GM18502 (cell line): ENCODE measurements around the gene GRK4.

Experiments
- ATAC-seq: cut with Tn5 transposase; IDR thresholded peaks from one replicate; pipeline ENCODE4 v1.9.1; 2021; ENCODE audit warnings: mild to moderate bottlenecking; ENCODE audit not compliant: unreplicated experiment, poor library complexity

Gene GRK4

DNA sequence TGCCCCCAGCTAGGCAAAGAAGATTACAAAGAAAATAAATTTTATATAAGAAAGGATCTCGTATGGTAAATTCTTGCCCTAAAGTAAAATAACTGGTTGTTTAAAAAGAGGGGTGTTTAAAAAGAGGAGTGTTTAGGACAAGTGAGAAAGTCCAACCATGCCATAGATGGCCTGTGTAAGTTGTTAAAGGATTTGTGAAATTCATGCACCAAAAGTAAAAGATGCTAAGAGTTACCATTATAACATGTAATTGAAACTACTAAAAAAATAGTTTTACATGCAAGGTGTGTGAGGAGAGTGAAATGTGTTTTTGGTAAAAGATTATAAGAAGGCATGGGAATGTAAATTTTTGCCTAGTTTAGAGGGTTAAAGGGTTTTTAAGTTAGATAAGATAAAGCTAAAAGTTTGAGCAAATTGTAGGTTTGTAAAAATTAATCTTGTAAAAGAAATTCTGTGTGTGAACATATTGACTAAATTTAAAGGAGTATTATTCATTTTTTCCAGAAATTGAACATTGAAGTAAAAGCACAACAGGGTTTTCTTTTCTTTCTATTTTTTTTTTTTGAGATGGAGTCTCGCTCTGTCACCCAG, 90.9 kb downstream of the GRK4 start:
- ATAC-seq, result no peak

DNA sequence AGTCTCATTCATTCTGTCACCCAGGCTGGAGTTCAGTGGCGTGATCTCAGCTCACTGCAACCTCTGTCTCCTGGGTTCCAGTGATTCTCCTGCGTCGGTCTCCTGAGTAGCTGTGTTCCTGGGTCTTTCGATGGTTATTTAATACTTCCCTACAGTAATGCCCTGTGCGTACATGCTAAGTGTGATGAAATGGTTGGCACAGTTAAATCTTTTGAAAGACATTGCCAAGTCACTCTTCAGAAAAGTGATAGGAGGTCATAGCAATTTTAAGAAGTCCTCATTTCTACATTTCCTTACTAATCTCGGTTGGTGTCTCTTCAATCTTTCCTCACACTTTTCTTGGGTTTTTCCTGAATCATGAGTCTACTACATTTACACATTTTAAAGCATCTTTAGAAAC, 96.6 kb downstream of the GRK4 start:
- ATAC-seq, result no peak

DNA sequence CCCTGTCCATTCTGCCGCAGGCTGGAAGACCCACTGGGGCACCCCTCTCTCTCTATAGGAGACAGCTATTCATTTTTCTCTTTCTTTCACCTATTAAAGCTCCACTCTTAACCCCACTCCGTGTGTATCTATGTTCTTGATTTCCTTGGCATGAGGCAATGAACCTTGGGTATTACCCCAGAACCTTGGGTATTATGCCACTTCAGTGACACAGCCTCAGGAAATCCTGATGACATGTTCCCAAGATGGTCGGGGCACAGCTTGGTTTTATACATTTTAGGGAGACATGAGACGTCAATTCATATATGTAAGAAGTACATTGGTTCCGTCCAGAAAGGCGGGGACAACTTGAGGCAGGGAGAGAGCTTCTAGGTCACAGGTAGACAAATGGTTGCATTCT, 97.6 kb downstream of the GRK4 start:
- ATAC-seq, result no peak

DNA sequence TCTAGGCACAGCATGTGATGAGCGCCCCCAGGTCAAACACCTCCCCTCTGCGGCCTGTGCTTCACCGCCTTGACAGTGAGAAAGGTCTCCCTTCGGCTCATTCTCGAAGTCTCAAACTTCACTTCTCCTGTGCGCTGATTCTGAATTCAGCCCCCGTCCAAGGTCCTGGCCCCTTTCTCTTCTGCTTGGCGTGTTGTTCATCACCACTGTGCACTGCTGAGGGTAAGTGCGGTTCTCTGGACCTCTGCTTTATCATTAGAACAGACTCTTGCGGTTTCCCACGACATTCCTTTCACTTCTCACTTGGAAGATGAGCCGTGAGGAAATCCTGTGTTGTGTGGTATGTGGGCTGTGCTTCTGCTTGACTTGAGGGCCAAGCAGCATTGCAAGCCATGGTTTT, 99.1 kb downstream of the GRK4 start:
- ATAC-seq, result no peak

DNA sequence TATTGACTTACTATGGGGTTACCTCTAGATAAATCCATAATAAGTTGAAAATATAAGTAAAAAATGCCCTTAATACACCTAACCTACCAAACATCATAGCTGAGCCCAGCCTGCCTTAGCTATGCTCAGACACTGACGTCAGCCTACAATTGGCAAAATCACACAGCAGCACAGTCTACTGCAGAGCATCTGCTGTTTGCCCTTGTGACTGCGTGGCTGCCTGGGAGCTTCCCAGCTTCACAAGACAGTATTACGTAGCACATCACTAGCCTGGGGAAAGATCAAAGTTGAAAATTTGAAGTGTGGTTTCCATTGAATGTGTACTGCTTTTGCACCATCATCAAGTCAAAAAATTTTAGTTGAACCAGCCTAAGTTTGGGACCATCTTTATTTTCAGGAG, 102.2 kb downstream of the GRK4 start:
- no peak for ATAC-seq

DNA sequence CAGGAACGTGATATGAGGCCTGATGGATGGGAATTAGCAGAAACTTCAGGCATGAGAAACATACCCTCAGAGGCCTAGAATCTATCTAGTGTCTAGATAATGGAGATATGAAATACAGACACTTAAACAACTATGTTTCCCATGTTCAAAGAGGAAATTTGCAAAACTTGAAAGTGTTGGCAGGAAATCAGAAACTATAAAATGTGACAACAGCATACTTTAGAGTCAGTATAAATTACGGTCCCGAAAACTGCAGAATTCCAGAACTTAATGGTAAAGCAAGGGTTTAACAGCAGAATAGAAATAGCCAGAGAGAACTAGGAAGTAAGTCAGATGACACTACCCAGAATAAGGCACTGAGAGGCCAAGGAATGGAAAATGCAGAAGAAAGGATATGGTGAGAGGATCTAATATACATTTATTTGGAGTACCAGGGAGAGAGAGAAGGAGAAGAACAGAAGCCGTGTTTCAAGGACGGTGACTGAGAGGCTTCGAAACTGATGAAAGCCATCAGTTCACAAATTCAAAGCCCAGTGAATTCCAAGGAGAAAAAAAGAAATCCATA, 103.5 kb downstream of the GRK4 start:
- no peak for ATAC-seq

DNA sequence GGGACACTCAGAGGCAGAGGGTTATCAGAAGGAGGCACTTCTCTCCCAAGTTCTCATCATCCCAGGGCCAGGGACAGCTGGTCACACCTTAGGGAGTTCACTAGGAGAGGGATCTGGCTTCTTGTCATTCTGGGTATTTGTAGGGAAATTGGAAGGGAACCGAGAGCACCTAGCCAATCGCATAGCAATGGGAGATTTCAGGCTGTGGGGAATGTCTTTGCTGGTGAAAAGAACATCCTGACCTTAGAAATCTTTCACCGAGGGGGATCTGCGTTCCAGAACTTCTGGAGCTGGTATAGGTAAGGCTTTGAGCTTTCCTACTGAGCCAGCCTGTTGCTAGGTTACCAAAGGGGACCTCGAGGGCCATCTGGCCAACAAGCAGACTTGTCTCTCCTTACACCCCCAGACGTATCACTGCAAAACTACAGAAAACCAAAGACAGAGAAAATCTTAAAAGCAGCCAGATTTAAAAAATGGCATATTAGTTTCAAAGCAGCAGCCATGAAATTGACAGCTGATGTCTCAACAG, 104.2 kb downstream of the GRK4 start:
- ATAC-seq, result no peak

DNA sequence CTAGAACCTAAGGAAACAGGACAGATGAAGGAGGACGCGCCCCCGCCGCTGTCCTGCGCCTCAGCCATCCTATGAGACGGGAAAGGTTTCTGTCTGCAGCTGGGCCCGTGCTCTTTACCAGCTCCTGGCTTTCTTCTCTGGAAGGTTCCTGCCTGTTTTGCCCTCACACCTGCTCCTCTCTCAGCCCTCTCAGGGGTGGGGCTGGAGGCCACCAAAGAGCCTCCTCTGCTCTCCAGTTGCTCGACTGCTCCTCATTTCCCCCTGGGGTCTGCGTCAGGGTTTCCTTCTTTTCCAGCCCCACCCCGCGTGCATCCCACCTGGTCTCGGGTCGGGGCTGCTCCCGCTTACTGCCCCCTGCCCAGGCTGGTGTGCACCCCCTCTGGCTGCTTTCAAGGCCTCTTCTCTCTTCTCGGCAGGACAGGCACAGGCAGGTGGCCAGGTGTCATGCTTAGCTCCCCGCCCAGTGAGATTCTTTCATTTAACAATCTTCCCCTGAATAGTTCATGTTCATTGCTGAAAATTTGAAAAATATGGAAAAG, 106.4 kb downstream of the GRK4 start:
- ATAC-seq, result no peak

DNA sequence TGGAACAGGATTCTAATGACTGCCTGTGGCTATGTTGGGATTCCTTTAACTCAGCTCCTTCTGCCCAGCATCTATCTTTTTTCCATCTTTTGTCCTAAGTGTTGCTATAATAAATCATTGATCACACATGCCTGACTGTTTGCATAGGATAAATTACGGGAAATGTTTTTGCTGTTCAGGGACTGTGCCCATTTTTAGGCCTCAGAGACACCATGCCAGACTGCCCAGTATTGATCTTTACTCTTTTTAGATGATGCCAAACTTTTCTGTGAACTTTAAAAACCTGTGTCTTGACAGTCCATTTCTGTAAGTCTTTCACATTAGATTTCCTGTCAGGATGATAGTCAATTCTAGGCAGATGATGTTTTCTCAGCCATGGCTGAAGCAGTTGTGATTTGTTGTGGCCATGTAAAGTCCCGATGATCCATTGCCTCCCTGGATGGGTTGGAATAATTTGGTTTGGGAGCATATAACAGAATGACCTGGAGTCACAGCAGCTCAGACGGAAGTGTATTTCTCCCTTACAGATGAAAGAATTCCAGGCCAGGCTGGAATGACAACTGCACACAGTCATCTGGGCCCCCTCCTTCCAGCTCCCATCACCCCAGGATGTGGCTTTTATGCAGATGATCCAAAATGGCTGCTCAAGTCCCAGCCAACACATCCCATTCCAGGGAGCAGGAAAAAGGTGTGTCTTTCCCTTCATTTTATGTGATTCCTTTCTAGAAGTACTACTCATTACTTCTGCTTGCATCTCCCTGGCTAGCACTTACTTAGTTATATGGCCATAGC, 107.5 kb downstream of the GRK4 start:
- no peak for ATAC-seq

DNA sequence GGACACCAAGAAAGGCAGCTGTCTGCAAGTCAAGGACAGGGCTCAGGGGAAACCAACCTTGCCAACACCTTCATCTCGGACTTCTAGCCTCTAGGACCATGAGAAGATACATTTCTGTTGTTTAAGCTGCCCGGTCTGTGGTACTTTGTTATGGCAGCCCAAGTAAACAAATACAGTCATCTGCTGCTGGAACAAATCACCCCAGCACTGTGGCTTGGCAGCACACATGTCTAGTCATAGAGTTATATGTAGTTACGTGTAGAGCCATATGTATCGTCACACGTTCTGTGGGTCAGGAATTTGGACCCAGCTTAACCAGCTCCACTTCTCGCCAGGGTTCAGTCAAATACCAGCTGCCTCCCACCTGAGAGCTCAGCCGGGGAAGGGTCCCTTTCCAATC, 108.4 kb downstream of the GRK4 start:
- no peak for ATAC-seq

DNA sequence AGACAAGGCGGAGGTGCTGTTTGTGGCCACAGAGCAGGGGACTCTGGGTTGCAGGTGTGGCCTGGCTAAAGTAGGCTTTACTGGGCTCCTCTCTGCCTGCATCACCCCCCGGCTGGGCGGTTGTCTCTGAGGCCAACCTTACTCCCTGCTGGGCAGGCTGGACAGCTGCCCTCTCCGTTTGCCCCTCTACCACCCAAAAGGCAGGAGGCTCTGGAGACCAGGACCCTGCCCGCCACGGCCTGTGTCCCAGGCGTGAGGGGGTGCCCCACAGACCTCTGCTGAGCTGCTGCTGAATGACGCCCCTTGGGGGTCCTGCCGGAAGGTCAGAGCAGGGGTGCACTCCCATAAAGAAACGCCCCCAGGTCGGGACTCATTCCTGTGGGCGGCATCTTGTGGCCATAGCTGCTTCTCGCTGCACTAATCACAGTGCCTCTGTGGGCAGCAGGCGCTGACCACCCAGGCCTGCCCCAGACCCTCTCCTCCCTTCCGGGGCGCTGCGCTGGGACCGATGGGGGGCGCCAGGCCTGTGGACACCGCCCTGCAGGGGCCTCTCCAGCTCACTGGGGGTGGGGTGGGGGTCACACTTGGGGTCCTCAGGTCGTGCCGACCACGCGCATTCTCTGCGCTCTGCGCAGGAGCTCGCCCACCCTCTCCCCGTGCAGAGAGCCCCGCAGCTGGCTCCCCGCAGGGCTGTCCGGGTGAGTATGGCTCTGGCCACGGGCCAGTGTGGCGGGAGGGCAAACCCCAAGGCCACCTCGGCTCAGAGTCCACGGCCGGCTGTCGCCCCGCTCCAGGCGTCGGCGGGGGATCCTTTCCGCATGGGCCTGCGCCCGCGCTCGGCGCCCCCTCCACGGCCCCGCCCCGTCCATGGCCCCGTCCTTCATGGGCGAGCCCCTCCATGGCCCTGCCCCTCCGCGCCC, 110.0 kb downstream of the GRK4 start:
- ATAC-seq, result peak; percentile 29

DNA sequence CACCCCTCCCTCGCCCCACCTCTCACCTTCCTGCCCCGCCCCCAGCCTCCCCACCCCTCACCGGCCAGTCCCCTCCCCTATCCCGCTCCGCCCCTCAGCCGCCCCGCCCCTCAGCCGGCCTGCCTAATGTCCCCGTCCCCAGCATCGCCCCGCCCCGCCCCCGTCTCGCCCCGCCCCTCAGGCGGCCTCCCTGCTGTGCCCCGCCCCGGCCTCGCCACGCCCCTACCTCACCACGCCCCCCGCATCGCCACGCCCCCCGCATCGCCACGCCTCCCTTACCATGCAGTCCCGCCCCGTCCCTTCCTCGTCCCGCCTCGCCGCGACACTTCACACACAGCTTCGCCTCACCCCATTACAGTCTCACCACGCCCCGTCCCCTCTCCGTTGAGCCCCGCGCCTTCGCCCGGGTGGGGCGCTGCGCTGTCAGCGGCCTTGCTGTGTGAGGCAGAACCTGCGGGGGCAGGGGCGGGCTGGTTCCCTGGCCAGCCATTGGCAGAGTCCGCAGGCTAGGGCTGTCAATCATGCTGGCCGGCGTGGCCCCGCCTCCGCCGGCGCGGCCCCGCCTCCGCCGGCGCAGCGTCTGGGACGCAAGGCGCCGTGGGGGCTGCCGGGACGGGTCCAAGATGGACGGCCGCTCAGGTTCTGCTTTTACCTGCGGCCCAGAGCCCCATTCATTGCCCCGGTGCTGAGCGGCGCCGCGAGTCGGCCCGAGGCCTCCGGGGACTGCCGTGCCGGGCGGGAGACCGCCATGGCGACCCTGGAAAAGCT, 110.9 kb downstream of the GRK4 start, which contains the start of the genes HTT and HTT-AS:
Gene HTT, plus strand, starts transcription at position 604 of the 768 bp plus-strand sequence. Its CDS starts 145 bp downstream, at position 749.
Gene HTT-AS, minus strand, starts transcription at position 461 of the 768 bp plus-strand sequence.
- ATAC-seq, result peak; percentile 78

DNA sequence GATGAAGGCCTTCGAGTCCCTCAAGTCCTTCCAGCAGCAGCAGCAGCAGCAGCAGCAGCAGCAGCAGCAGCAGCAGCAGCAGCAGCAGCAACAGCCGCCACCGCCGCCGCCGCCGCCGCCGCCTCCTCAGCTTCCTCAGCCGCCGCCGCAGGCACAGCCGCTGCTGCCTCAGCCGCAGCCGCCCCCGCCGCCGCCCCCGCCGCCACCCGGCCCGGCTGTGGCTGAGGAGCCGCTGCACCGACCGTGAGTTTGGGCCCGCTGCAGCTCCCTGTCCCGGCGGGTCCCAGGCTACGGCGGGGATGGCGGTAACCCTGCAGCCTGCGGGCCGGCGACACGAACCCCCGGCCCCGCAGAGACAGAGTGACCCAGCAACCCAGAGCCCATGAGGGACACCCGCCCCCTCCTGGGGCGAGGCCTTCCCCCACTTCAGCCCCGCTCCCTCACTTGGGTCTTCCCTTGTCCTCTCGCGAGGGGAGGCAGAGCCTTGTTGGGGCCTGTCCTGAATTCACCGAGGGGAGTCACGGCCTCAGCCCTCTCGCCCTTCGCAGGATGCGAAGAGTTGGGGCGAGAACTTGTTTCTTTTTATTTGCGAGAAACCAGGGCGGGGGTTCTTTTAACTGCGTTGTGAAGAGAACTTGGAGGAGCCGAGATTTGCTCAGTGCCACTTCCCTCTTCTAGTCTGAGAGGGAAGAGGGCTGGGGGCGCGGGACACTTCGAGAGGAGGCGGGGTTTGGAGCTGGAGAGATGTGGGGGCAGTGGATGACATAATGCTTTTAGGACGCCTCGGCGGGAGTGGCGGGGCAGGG, 111.7 kb downstream of the GRK4 start:
- ATAC-seq, result no peak

DNA sequence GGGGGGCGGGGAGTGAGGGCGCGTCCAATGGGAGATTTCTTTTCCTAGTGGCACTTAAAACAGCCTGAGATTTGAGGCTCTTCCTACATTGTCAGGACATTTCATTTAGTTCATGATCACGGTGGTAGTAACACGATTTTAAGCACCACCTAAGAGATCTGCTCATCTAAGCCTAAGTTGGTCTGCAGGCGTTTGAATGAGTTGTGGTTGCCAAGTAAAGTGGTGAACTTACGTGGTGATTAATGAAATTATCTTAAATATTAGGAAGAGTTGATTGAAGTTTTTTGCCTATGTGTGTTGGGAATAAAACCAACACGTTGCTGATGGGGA, 112.2 kb downstream of the GRK4 start:
- ATAC-seq, result no peak

DNA sequence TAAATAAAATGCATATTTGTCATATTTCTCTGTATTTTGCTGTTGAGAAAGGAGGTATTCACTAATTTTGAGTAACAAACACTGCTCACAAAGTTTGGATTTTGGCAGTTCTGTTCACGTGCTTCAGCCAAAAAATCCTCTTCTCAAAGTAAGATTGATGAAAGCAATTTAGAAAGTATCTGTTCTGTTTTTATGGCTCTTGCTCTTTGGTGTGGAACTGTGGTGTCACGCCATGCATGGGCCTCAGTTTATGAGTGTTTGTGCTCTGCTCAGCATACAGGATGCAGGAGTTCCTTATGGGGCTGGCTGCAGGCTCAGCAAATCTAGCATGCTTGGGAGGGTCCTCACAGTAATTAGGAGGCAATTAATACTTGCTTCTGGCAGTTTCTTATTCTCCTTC, 114.4 kb downstream of the GRK4 start:
- no peak for ATAC-seq

DNA sequence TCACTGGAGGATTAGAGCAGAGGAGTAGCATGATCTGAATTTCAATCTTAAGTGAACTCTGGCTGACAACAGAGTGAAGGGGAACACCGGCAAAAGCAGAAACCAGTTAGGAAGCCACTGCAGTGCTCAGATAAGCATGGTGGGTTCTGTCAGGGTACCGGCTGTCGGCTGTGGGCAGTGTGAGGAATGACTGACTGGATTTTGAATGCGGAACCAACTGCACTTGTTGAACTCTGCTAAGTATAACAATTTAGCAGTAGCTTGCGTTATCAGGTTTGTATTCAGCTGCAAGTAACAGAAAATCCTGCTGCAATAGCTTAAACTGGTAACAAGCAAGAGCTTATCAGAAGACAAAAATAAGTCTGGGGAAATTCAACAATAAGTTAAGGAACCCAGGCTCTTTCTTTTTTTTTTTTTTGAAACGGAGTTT, 116.3 kb downstream of the GRK4 start:
- no peak for ATAC-seq

DNA sequence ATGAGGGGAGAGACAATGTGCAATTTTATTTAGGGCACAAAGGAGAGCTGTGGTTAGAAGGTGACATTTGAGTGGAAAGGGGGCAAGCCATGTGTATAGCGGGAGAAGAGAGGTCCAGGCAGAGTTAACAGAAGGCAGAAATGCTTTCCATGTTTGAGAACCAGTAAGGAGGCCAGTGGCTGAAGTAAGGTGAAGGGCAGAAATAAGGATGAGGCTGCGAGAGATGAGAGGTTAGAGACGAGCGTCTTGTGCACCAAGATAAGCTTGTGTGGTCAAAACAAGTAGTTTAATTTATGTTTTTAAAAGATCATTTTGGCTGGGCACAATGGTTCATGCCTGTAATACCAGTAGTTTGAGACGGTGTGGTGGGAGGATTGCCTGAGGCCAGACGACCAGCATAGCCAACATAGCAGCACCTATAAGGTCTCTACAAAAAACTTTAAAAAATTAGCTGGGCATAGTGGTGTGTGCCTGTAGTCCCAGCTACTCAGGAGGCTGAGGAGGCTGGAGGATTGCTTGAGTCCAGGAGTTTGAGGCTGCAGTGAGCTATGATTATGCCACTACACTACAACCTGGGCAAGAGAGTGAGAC, 119.6 kb downstream of the GRK4 start:
- ATAC-seq, result no peak

DNA sequence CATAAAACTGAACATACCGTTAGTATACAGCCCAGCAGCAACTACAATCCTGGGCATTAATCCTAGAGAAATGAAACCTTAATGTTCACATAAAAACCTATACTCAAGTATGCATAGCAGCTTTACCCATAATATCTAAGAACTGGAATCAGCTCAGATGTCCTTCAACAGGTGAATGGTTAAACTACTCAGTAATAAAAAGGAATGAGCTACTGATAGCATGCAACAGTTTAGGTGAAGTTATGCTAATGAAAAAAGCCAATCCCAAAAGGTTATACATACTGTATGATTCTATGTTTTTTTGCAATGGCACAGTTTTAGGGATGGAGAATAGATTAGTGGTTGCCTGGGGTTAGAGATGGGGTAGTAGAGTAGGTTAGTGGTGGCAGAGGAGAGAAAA, 120.4 kb downstream of the GRK4 start:
- no peak for ATAC-seq
